HG02943 (cell line): Measurements from ENCODE around the gene RNH1.
"Not testable (repeated sequence)": the region's sequence is repeated elsewhere in the genome, so short reads cannot be mapped to it uniquely, and the experiment has no call there.

Source experiments
- ATAC-seq: cut with Tn5 transposase; IDR thresholded peaks from one replicate; pipeline ENCODE4 v1.9.1; 2021; ENCODE audit warnings: mild to moderate bottlenecking, low read depth, moderate library complexity; ENCODE audit not compliant: unreplicated experiment

Gene RNH1

DNA sequence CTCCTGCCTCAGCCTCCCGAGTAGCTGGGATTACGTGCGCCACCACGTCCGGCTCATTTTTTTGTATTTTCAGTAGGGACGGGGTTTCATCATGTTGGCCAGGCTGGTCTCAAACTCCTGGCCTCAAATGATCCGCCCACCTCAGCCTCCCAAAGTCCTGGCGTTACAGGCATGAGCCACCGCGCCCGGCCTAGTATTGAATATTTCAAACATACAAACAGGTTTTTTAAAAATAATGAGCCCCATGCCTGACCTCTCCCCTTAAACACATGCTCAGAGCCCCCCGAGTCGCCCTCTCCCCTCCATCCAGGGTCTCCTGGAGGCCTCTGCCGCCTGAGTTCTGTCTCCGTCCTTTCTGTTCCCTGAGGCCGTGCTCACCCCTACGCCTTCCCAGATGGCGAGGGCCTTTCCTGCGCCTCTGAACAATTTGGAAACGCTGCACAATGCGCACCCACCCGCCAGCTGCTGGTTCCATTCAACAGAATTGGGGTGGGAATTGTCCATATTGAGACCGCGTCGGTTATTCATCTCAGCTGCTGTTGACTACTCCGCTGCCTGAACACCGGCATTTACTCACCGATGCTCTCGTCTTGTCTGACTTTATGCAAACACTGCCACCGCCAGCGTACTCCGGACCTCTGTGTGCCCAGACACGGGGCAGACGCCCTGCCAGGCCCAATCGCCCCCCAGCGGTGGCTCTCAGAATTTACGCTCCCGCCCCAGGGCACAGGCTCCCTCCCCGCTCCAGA lies 13.6 kb upstream of the RNH1 start:
- ATAC-seq = no peak

DNA sequence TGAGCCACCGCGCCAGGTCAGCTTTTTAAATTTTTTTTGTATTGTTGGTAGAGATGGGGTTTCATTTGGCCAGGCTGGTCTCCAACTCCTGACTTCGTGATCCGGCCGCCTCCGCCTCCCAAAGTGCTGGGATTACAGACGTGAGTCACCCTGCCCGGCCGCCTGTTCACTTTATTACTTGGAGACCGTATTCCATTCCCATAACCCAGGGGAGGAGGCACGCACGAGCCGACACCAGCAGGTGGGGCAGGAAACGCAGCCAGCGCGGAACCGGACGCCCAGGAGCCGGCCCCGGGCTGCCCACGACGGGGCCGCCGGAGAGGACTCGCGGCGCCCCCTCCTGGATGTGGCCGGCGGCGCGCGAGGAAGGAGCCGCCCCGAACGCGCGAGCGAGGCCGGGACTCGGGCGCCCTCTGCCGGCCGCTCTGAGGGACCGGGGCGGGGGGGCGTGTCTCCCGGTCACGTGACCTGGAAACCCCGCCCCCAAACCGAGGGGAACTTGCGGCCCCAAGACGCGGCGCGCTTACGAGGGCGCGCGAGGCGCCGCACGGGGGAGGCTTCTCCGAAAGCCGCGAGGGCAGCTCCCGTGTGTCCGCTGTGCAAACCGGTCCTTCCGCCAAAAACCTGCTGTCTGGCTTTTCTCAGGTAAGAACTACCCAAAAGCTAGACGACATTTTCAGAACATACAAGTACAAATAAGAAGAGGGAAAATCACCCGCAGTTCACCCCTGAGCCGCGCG lies 11.6 kb upstream of the RNH1 start:
- ATAC-seq = no peak

DNA sequence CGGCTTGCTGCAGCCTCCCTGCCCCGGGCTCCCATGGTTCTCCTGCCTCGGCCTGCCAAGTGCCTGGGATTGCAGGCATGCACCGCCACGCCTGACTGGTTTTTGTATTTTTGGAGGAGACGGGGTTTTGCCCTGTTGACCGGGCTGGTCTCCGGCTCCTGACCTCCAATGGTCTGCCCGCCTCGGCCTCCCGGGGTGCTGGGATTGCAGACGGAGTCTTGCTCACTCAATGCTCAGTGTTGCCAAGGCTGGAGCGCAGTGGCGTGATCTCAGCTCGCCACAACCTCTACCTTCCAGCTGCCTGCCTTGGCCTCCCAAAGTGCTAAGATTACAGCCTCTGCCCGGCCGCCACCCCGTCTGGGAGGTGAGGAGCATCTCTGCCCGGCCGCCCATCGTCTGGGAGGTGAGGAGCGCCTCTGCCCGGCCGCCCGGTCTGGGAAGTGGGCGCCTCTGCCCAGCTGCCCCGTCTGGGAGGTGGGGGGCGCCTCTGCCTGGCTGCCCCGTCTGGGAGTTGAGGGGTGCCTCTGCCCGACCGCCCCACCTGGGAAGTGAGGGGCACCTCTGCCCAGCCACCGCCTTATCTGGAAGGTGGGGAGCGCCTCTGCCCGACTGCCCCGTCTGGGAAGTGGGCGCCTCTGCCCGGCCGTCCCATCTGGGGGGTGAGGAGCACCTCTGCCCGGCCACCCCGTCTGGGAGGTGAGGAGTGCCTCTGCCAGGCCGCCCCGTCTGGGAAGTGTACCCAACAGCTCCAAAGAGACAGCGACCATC lies 10.1 kb upstream of the RNH1 start:
- ATAC-seq = not testable (repeated sequence)

DNA sequence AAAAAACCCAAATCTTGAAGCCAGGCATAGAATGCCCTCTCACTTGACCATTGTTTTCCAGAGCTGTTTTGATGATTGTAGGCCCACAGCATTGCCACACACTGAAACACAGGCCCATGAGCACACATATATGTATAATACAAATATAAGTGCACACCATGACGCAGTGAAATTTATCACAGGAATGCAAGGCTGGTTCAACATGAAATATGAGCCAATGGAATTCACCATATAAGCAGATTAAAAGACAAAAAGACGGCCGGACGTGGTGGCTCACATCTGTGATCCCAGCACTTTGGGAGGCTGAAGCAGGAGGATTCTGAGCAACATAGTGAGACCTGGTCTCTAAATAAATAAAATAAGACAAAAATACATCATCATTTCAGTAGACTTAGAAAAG lies 9.4 kb upstream of the RNH1 start:
- no peak for ATAC-seq

DNA sequence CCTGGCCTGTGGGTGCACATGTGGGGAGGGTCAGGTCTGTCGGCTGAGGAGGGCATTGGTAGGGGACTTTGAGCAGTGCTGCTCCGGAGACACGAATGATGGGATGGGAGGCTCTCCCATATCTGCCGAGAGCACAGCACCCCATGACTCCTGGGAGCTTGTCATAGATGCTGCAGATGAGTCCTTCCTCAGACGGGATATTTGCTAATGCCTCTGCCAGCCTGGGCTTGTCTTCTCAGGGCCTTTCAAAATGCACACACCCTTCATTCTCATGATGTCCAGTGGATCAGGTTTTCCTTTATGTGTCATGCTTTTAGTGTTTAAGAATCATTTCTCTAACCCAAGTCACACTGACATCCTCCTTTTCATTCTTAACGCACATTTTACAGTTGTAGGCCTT lies 8.1 kb upstream of the RNH1 start:
- no peak for ATAC-seq

DNA sequence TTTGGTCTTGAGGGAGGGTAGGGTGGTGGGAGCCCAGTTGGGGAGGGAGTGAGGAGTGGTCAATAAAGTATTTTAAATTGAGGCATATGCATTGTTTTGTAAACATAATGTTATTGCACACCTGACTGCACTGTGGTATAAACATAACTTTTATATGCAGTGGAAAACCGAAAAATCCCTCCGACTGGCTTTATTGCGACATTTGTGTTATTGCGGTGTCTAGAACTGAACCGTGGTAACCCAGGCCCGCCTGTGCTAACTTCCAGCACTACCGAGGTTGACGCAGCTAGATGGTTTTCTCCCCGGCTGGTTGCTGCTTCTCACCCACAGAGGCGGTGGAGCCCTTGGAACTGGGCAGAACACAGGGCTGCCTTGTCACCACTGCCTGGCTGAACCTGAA lies 7.6 kb upstream of the RNH1 start:
- ATAC-seq = no peak

DNA sequence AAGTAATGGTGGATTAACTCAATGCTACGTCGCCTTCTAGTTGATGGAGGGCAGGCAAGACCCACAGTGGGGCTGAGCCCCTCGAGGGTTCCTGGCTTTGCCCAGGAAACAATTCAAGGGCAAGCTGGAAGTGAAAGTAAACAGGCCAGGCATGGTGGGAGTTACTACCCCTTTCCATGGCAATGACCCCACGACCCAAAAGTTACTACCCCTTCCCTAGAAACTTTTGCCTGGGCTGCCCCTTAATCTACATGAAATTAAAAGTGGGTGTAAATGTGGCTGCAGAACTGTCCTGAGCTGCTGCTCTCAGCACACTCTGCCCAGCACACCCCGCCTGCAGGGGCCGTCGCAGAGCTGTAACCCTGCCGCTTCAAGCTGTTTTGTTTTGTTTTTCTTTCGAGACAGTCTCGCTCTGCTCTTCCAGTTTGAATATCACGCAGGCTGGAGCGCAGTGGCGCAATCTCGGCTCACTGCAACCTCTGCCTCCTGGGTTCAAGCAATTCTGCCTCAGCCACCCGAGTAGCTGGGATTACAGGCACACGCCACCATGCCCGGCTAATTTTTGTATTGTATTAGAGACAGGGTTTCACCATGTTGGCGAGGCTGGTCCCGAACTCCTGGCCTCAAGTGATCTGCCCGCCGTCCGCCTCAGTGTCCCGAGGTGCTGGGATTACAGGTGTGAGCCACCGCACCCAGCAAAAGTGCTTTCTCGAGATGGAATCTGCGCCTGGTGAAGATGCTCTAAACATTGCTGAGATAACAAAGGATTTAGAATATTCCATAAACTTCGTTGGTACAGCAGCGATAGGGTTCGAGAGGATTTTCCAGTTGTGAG lies 5.9 kb upstream of the RNH1 start:
- no peak for ATAC-seq

DNA sequence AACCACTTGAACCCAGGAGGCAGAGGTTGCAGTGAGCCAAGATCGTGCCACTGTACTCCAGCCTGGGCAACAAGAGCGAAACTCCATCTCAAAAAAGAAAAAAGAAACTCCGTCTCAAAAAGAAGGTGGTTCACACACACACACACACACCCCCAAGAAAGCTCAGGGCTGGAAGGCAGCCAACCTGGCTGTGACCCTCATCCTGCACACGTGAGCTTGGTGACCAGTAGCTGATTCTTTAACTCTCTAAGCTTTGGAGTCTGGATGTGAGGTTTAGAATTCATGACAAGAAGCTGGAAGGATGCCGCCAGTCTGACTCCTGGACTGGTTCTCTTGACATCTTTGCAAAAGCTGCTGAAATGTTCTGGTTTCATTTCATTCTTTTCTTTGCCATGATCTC lies 1.9 kb upstream of the RNH1 start:
- ATAC-seq = no peak

DNA sequence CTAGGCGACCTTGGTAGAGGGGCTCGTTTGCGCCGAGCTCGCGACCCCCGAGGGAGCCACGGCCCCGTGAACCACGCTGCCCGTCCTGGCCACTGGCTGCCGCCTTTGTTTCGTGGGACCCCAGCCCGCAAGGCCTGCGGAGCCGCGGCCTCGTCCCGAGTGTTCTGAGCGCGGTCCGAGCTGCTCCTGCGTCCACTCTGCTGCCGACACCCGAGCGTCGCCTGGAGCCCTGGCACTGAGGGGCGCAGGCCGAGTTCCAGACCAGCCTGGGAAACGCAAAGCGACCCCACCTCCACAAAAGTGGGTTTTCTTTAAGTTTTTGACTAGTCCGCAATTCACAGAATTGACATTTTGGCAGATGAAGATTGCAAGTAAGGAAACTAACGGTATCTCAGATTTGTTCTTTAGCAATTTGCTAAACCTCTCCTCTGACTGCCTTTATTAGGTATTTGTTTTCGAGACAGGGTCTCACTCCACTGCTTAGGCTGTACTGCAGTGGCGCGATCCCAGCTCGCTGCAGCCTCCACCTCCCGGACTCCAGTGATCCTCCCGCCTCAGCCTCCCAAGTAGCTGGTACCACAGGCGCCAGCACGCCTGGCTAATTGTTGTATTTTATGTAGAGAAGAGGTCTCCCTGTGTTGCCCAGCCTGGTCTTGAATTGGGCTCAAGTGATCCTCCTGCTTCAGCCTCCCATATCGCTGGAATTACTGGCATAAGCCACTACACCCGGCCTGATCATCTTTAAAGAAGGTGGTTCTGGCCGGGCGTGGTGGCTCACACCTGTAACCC lies 879 bp upstream of the RNH1 start:
- ATAC-seq = no peak

DNA sequence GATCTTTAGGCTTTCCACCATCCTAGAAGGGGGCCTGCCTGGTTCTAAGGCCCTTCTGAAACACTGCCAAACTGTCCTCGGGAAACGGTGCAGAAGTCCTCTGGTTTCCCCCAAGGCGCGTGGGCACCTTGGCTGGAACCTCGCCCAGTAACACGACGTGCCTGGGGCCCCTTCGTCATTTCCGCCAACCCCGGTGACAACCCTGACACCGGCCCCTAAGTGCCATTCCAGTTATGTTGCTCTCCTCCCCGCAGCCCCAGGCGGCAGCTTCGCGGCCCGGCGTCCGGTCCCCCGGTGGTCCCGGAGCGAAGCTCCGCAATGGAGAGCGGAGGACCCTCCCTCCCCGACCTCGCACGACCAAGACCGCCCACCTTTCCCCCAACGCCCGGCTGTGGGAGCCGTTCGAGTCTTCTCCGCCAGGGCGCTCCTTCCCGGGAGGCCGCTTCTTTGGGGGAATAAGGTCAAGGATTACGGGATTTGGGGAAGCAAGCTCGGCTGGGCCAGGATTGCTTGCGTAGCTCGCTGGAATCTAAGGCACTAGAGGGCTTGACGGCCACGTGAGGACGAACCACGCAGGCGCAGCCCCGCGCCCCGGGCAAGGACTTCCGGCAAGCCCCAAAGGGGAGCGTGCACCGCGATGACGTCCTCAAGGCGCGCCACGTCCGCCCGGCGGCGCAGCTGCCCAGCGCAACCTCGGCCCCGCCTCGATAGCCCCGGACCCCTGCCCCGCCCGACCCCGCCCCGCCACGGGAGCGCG lies 626 bp downstream of the RNH1 start:
- peak; percentile 72 for ATAC-seq

DNA sequence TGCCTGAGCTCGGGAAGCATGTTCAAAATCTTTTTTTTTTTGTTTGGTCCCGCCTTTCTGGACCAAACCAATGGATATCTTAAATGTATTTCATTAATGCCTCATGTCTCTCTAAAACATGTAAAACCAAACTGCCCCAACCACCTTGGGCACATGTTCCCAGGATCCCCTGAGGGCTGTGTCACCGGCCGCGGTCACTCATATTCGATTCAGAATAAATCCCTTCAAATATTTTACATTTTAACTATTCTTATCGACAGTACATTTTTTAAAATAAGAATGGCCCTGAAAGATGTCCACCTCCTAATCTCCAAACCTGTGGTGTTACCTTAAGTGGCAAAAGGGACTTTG lies 2.1 kb downstream of the RNH1 start:
- no peak for ATAC-seq

DNA sequence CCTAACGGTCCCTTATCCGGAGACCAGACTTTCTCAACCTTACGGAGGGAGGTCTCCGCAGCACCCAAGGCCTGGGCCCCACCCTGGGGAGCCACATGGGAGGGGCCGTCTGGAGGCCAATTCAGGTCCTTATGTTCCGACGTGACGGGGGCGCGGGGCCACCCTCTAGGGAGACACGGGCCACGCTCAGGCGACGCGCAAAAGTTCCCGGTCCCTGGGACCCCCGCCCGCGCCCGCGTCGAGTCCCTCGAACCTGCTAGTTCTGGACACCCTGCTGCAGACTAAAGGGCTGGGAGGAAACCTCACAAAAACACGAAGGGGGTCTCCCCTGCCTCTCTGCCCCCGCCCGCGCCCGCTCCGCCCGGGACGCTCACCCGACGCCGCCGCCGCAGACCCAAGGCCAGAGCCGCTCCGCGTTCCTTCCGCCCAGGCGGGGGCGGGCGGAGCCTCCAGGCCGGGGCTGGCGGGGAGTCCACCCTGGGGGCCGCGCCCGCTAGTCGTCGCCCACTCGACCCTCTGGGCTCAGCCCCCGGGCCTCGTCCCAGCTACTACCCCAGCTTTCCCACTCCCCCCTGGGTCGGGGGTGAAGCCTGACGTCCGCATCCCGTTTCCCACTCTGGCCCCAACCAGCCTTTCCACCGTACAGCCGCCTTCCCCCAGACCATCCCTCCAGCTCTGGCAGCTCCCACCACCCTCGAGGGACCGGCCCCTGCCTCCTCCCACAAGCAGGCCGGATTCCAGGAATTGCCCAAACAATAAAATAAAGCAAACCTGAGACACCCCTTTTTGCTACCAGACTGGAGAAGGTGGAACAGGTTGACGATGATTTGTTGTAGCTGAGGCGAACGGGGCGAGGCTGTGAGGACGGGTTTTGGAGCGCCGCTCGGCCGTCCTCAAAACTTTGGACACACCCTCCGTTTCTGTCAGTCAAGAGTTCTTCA lies 2.7 kb downstream of the RNH1 start:
- ATAC-seq = no peak

DNA sequence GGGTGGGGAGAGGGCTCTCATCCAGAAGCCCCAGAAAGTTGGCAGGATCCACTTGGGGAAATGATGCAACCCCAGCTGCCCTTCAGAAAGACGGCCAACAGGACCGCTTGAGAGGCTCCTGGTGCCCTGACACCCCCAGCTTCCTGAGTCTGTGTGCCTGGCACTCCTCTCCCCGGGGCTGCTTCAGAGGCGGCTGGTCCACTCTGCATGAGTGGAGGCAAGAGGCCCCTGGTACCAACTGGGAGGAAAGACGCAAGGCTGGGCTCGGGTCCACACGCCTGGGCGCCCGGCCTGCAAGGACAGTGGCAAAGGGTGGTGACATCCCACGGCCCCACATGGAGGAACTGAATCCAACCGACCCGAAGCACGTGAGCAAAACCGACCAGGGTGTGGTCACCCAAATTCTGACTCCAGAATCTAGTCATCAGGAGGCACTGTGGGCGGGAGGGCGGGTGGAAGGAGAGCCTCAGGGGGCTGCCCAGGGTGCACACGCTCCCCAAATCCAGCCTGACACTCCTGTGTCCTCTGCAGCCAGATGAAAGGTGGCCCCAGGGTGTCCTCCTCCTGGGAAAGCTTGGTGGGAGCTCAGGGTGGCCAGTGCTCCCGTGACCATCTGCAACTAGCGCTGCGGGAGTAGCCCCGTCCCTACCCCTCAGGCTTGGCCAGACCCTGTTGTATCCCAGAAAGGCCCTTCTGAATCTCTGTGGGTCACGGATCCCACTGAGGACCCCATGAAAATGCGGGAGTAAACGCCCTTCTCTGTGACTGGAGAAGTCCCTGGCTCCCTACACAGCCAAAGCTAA lies 3.7 kb downstream of the RNH1 start:
- no peak for ATAC-seq

DNA sequence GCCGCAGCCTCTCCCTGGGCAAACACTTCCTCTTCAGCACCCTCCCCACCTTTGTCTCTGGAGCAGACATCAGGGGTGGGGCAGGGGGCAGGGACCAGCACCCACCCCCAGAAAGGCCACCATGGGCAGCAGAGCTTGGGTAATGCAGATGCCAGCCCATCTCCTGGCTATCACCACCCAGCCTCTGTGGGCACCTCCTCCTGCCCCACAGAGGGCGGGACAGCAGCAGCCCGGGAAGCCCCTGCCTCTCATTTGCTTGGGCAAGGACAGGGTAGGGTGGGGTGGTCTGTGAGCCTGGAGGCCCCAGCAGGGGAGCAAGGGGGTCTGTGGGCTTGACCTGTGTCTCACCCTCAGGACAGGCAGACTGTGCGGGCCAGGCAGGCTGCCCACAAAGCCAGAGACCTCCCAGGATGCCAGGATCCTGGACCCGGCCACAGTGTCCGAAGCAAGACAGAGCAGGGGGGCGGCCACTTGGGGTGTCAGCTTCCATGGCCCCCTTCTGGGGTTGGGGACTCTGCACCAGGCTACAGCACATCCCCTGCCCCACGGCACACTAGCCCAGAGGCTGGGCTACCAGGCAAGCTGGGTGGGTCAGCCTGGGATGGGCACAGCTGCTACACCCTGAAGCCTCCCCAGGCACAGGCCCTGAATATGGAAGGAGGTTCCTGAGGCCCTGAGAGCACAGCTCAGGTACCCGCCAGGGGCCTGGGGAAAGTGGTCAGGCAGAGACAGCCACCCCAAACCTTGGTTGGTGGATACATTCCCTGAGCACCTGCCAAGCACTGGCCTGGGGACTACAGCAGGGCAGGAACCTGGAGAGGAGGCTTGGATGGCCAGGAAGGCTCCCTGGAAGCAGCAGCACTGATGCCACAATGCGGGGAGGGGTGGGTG lies 4.5 kb downstream of the RNH1 start:
- no peak for ATAC-seq

DNA sequence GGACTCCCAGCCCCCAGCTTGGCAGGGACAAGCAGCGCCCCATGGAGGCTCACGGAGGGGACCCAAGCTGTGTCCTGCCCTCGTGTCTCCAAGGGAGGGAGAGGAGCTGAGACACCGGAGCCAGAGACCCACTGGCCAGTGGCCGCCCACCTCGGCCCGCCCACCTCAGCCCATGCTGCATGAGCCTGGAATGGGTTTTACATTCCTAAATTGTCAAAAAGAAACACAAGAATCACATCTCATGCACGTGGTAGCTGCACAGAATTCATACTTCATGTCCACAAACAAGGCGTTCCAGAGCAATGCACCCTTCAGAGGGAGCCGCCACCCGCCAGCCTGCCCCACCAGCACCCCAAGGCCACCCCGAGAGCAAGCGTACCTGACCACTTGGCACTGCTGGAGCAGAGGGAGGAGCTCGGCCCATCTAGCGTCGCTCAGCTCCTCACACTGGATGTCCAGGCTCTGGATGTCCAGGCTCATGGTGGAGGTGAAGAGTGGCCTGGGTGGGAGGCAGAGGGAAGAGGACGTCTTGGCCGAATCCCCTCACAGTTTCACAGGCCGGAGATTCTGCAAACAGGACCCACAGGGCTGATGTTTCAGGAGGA lies 5.3 kb downstream of the RNH1 start:
- ATAC-seq = no peak
